K562 (cell line): ENCODE measurements around the gene TM7SF2. TPM values are rescaled to one million over a fixed set of nuclear protein-coding genes. Genes with fewer than 3 reads are reported as not detected.

Experiments
- ATAC-seq: fragments of 200-7000 bp; cut with Tn5 transposase; 3 replicates; pipeline ENCODE4 v1.9.1; 2020; ENCODE audit warnings: moderate library complexity
- BruUV-seq: library from RNA; stranded (reverse); fragments of 400-500 nt; replicated peaks from 2 replicates; lab custom pipeline; 2021; lab: Mats Ljungman, UMichigan
- CTCF ChIA-PET: fragments of 300-600 bp; formaldehyde crosslinking; extraction: SDS; loops from one replicate; lab custom pipeline; 2021; ENCODE audit warnings: low intra/inter-chr PET ratio; lab: Yijun Ruan, JAX
- POLR2A ChIA-PET: fragments of 300-600, 350-650 bp; sonication (Branson Sonifier 250); formaldehyde crosslinking; extraction: SDS; loops from one replicate; lab custom pipeline; 2021; ENCODE audit warnings: antibody characterized with exemption, inconsistent platforms; lab: Yijun Ruan, JAX
- DNase-seq, 4 experiments: peaks; one replicate each; pipeline versions ENCODE4 v3.0.0 to v3.0.0-alpha.2; 2011 to 2018; ENCODE audit warnings: low spot score in 3 of 4, mixed read lengths in 3 of 4; ENCODE audit errors: extremely low read depth in 1 of 4
- FAIRE-seq: peaks from 2 replicates; lab custom pipeline; 2011; peaks lifted over from hg19 to GRCh38; lab: Jason Lieb, UNC
- H2AFZ ChIP-seq: 2 replicates; pipeline ENCODE4 v1.6.0; 2011; ENCODE audit warnings: low read depth, low read length, control low read depth, inconsistent platforms
- H3K27ac ChIP-seq: fragments of 200-600 bp; 3 replicates; pipeline ENCODE4 v1.8.0; 2011; ENCODE audit warnings: low read depth, mild to moderate bottlenecking, control low read depth, inconsistent platforms, low read length, moderate library complexity, mixed read lengths; ENCODE audit errors: extremely low read depth
- H3K27me3 ChIP-seq, 2 experiments: fragments of 300-600 bp in 1 of 2; 2 replicates in 1 of 2; 3 replicates in 1 of 2; pipeline versions ENCODE4 v1.6.0 to v1.8.0; 2011; ENCODE audit warnings: inconsistent platforms in 2 of 2, low read length in 2 of 2, mild to moderate bottlenecking in 1 of 2, mixed read lengths in 1 of 2, moderate library complexity in 1 of 2; ENCODE audit not compliant: control insufficient read depth in 2 of 2, insufficient read depth in 2 of 2
- H3K36me3 ChIP-seq: fragments of 300-600 bp; 3 replicates; pipeline ENCODE4 v1.8.0; 2011; ENCODE audit warnings: mild to moderate bottlenecking, low read length, inconsistent platforms; ENCODE audit not compliant: control insufficient read depth, insufficient read depth
- H3K4me1 ChIP-seq, 2 experiments: fragments of 200-600 bp in 1 of 2; replicated peaks in 1 of 2; 2 replicates in 1 of 2; 3 replicates in 1 of 2; pipeline versions ENCODE4 v1.5.1 to v1.8.0; 2011; ENCODE audit warnings: inconsistent platforms in 2 of 2, low read length in 2 of 2, mild to moderate bottlenecking in 1 of 2, mixed read lengths in 1 of 2, moderate library complexity in 1 of 2; ENCODE audit not compliant: control insufficient read depth in 2 of 2, insufficient read depth in 2 of 2
- H3K4me2 ChIP-seq: 2 replicates; pipeline ENCODE4 v1.6.1; 2011; ENCODE audit warnings: low read length, control low read depth, inconsistent platforms, mixed read lengths; ENCODE audit not compliant: insufficient read depth
- H3K4me3 ChIP-seq: fragments of 200-600 bp; sonication (generic), shearing (Covaris generic); 2 replicates; pipeline ENCODE4 v1.5.1; 2016; ENCODE audit warnings: control low read depth, inconsistent platforms
- H3K79me2 ChIP-seq: fragments of 200-600 bp; 3 replicates; pipeline ENCODE4 v1.8.0; 2011; ENCODE audit warnings: low read length, inconsistent platforms; ENCODE audit not compliant: control insufficient read depth, insufficient read depth
- H3K9ac ChIP-seq, 2 experiments: 2 replicates each; pipeline versions ENCODE4 v1.6.0 to v1.6.1; 2011; ENCODE audit warnings: low read depth in 2 of 2, low read length in 2 of 2, control low read depth in 1 of 2, inconsistent platforms in 1 of 2, mild to moderate bottlenecking in 1 of 2, mixed read lengths in 1 of 2; ENCODE audit not compliant: insufficient read depth in 1 of 2
- H3K9me1 ChIP-seq: one replicate; pipeline ENCODE4 v1.6.0; 2011; ENCODE audit warnings: inconsistent platforms, mild to moderate bottlenecking, low read length, moderate library complexity; ENCODE audit not compliant: control insufficient read depth, insufficient read depth
- H3K9me3 ChIP-seq: replicated peaks from 2 replicates; pipeline ENCODE4 v1.5.1; 2011; ENCODE audit warnings: low read depth, low read length, inconsistent platforms; ENCODE audit not compliant: control insufficient read depth, insufficient read depth
- H4K20me1 ChIP-seq: replicated peaks from 2 replicates; pipeline ENCODE4 v1.6.1; 2011; ENCODE audit warnings: low read length, inconsistent platforms, mixed read lengths; ENCODE audit not compliant: control insufficient read depth, insufficient read depth
- BRF1 ChIP-seq: IDR thresholded peaks from 3 replicates; pipeline ENCODE4 v1.6.1; 2011; ENCODE audit warnings: borderline replicate concordance, mild to moderate bottlenecking; ENCODE audit not compliant: insufficient read length; ENCODE audit errors: extremely low read depth
- HSF4 ChIP-seq: fragments of 250-450 bp; sonication (Bioruptor Pico); IDR thresholded peaks from 2 replicates; pipeline ENCODE4 v2.1.2; 2022; ENCODE audit warnings: mild to moderate bottlenecking, moderate library complexity, borderline replicate concordance
- NFIX ChIP-seq: fragments of 250-450 bp; sonication (Bioruptor Pico); IDR thresholded peaks from 2 replicates; pipeline ENCODE4 v1.4.0; 2020; ENCODE audit warnings: low read depth, mild to moderate bottlenecking, moderate library complexity
- RB1 ChIP-seq: fragments of 450-650 bp; IDR thresholded peaks from 2 replicates; pipeline ENCODE4 v1.6.1; 2017; ENCODE audit warnings: low read depth, mild to moderate bottlenecking
- TCFL5 ChIP-seq: fragments of 250-450 bp; sonication (Bioruptor Pico); conservative IDR thresholded peaks from 2 replicates; pipeline ENCODE4 v1.6.1; 2021; ENCODE audit warnings: mild to moderate bottlenecking, moderate library complexity, matching md5 sums
- TRIM28 ChIP-seq: fragments of 450-650 bp; IDR thresholded peaks from 2 replicates; pipeline ENCODE4 v1.6.1; 2017
- YY1 ChIP-seq, 3 experiments: IDR thresholded peaks; 2 replicates each; pipeline ENCODE4 v1.6.1; 2011; ENCODE audit warnings: low read length in 2 of 3, mild to moderate bottlenecking in 2 of 3, moderate library complexity in 2 of 3, borderline replicate concordance in 1 of 3, control low read depth in 1 of 3, low read depth in 1 of 3; ENCODE audit not compliant: insufficient read depth in 3 of 3, insufficient replicate concordance in 2 of 3, control insufficient read depth in 1 of 3, insufficient read length in 1 of 3; ENCODE audit errors: extremely low read depth in 1 of 3
- ZBTB2 ChIP-seq: fragments of 450-650 bp; IDR thresholded peaks from 2 replicates; pipeline ENCODE4 v1.6.1; 2016; ENCODE audit warnings: antibody characterized with exemption
- ZC3H11A ChIP-seq: IDR thresholded peaks from 2 replicates; pipeline ENCODE4 v1.6.1; 2012; ENCODE audit warnings: low read depth, low read length, improper control_type of control experiment
- ZNF146 ChIP-seq: IDR thresholded peaks from one replicate; pipeline ENCODE4 v1.6.1; 2018; ENCODE audit warnings: missing compliant biosample characterization; ENCODE audit not compliant: unreplicated experiment
- WGBS: fragments of 100-300 bp; shearing (Covaris generic); methylation state at CpG from one replicate; pipeline ENCODE4 v1.1.6; 2016; ENCODE audit warnings: low coverage, mixed read lengths; ENCODE audit not compliant: insufficient coverage; ENCODE audit errors: missing lambda C conversion rate; 5-methylcytosine and 5-hydroxymethylcytosine counted together
- in situ Hi-C: fragments of 300-500 bp; cut with MboI; formaldehyde crosslinking; loops from 4 replicates; pipeline ENCODE4 v1.15.0; 2018; ENCODE audit warnings: inconsistent platforms, mixed read lengths
- intact Hi-C: fragments of 100-400 bp; cut with micrococcal nuclease; formaldehyde crosslinking; loops from 2 replicates; pipeline ENCODE4 v1.14.2; 2022
- polyA plus RNA-seq, 8 experiments: library from polyadenylated mRNA; depleted of rRNA in 4 of 8; stranded (reverse) in 5 of 8; unstranded in 3 of 8; fragments of >200 nt; fragmentation: Nextera tagmentation in 2 of 8; fragmentation: Illumina TruSeq in 1 of 8; extraction: Ambion mirVana in 2 of 8; extraction: Trizol in 1 of 8; gene quantifications; 2 replicates each; pipeline versions ENCODE4 v1.2.1 to v1.2.3, GENCODE V29; 2011 to 2014; ENCODE audit warnings: inconsistent platforms in 1 of 8, missing spikeins in 1 of 8
- total RNA-seq, 7 experiments: library from RNA; depleted of rRNA in 6 of 7; stranded (reverse); fragments of >200 nt in 6 of 7; fragmentation: Illumina TruSeq in 2 of 7; extraction: Trizol in 2 of 7; gene quantifications; 2 replicates each; pipeline versions ENCODE4 v1.2.1 to v1.2.3, GENCODE V29; 2011 to 2021; ENCODE audit warnings: low replicate concordance in 1 of 7

The TM7SF2 gene
- total and polyA plus RNA-seq, 9 of the 15 experiments (the other 6 are each of a cell fraction or from before 2014, with no cell fraction given): 1.2 to 22.0 (median 14.3) TPM

GRCh38 chr11:65147352-65148075 lies 35.8 kb downstream of the TM7SF2 start:
- 42% methylated on average over 2 of the region's 2 CpGs for WGBS
- H3K36me3 ChIP-seq: no peaks in the 10 kb centered on the region
- no peak overlapping the region for H3K4me2 ChIP-seq
- H3K79me2 ChIP-seq: no peaks in the 10 kb centered on the region
- BruUV-seq: no TSS peak
- ChIA-PET POLR2A (interaction anchor here (1.1 to 7.6 kb wide), 2 partner anchors 9 to 12 kb away, joined by 3 to 75 read pairs; partner anchors contain the start of gene SYVN1), CTCF (no interaction called here)
- in situ Hi-C loops (no loop called here), intact Hi-C loops (no loop called here)
- no peak overlapping the region for H3K27ac ChIP-seq
- H3K27me3 ChIP-seq: no peaks in the 10 kb centered on the region
- TF ChIP-seq TCFL5 (CRISPR knock-in tag) (no peak), YY1 (IDR thresholded peaks at IDR 0.05; ENCODE audit: borderline replicate concordance in 1 of 3, control insufficient read depth in 1 of 3, extremely low read depth in 1 of 3, insufficient read depth in 3 of 3, insufficient read length in 1 of 3, insufficient replicate concordance in 2 of 3, low read depth in 1 of 3, low read length in 2 of 3) (peak; percentile 37 to 85 (median 47)), ZBTB2 (no peak), ZC3H11A (peak; percentile 78; the same call in 1 of the 2 replicates), TRIM28 (0 out of 2 replicates have a peak, but pooled peaks have one; percentile 35), NFIX (CRISPR knock-in tag) (no peak), HSF4 (CRISPR knock-in tag) (no peak), BRF1 (no peak), RB1 (no peak), ZNF146 (no peak)
- no peak overlapping the region for H3K9ac ChIP-seq
- no peak for ATAC-seq
- no peak for DNase-seq
- H3K4me3 ChIP-seq: no peak overlapping the region
- H3K9me3 ChIP-seq: no peaks in the 10 kb centered on the region; the same call in 1 of the 2 replicates
- H4K20me1 ChIP-seq: no peaks in the 10 kb centered on the region
- no peak overlapping the region for H2AFZ ChIP-seq
- H3K4me1 ChIP-seq: peaks cover 14 to 16% of the 10 kb centered on the region in 2 experiments
- no peak for FAIRE-seq
- H3K9me1 ChIP-seq: no peaks in the 10 kb centered on the region
